HepG2 (cell line): ENCODE measurements around the gene DOLK. TPM values are rescaled to one million over a fixed set of nuclear protein-coding genes. Genes with fewer than 3 reads are reported as not detected.

Experiments
- ATF7 ChIP-seq, 2 experiments: fragments of 450-650 bp in 1 of 2; sonication (generic) in 1 of 2; formaldehyde crosslinking in 1 of 2; IDR thresholded peaks; 2 replicates each; pipeline versions ENCODE4 v1.4.0 to v1.6.1; 2016 to 2020; ENCODE audit warnings: antibody characterized with exemption in 1 of 2, mild to moderate bottlenecking in 1 of 2, missing genetic modification reagents in 1 of 2
- ELF1 ChIP-seq: sonication (generic); formaldehyde crosslinking; IDR thresholded peaks from 2 replicates; pipeline ENCODE4 v1.4.0; 2020; ENCODE audit warnings: missing genetic modification reagents
- ERF ChIP-seq: IDR thresholded peaks from 2 replicates; pipeline ENCODE4 v1.6.1; 2018; ENCODE audit warnings: missing biosample characterization, missing genetic modification reagents
- FOSL2 ChIP-seq: sonication (generic); formaldehyde crosslinking; IDR thresholded peaks from 2 replicates; pipeline ENCODE4 v1.4.0; 2020; ENCODE audit warnings: missing genetic modification reagents
- HDAC2 ChIP-seq: sonication (generic); formaldehyde crosslinking; IDR thresholded peaks from 2 replicates; pipeline ENCODE4 v1.4.0; 2020; ENCODE audit warnings: missing genetic modification reagents
- HMG20A ChIP-seq: IDR thresholded peaks from 2 replicates; pipeline ENCODE4 v1.6.1; 2016; ENCODE audit warnings: borderline replicate concordance
- NR2F2 ChIP-seq: IDR thresholded peaks from 2 replicates; pipeline ENCODE4 v1.6.1; 2012; ENCODE audit warnings: low read depth, inconsistent platforms, borderline replicate concordance
- PHF5A ChIP-seq: IDR thresholded peaks from one replicate; pipeline ENCODE4 v1.6.1; 2018; ENCODE audit warnings: low read depth, missing genetic modification reagents; ENCODE audit not compliant: unreplicated experiment
- RNF2 ChIP-seq: fragments of 450-650 bp; conservative IDR thresholded peaks from 2 replicates; pipeline ENCODE4 v1.6.1; 2016; ENCODE audit warnings: low read depth
- SALL1 ChIP-seq: sonication (generic); formaldehyde crosslinking; IDR thresholded peaks from 2 replicates; pipeline ENCODE4 v1.8.0; 2022; ENCODE audit warnings: mild to moderate bottlenecking, missing genetic modification reagents
- SIX1 ChIP-seq: sonication (generic); formaldehyde crosslinking; IDR thresholded peaks from 2 replicates; pipeline ENCODE4 v1.4.0; 2020; ENCODE audit warnings: missing genetic modification reagents, borderline replicate concordance
- SMAD1 ChIP-seq: sonication (generic); formaldehyde crosslinking; IDR thresholded peaks from 2 replicates; pipeline ENCODE4 v1.4.0; 2020; ENCODE audit warnings: missing genetic modification reagents, low read depth, mild to moderate bottlenecking, borderline replicate concordance
- THAP11 ChIP-seq: IDR thresholded peaks from 2 replicates; pipeline ENCODE4 v1.6.1; 2016; ENCODE audit warnings: missing biosample characterization, missing genetic modification reagents
- TRIM24 ChIP-seq: sonication (generic); formaldehyde crosslinking; IDR thresholded peaks from 2 replicates; pipeline ENCODE4 v1.8.0; 2022; ENCODE audit warnings: mild to moderate bottlenecking, missing genetic modification reagents
- ZFX ChIP-seq: sonication (generic); formaldehyde crosslinking; IDR thresholded peaks from 2 replicates; pipeline ENCODE4 v1.4.0; 2020; ENCODE audit warnings: mild to moderate bottlenecking, low read depth, missing genetic modification reagents, moderate library complexity
- ZKSCAN8 ChIP-seq: IDR thresholded peaks from 2 replicates; pipeline ENCODE4 v1.6.1; 2016; ENCODE audit warnings: borderline replicate concordance, missing genetic modification reagents, missing compliant biosample characterization
- ZNF207 ChIP-seq: fragments of 450-650 bp; IDR thresholded peaks from 2 replicates; pipeline ENCODE4 v1.6.1; 2016; ENCODE audit warnings: antibody characterized with exemption, borderline replicate concordance
- ZNF263 ChIP-seq: sonication (generic); formaldehyde crosslinking; IDR thresholded peaks from 2 replicates; pipeline ENCODE4 v1.4.0; 2020; ENCODE audit warnings: missing genetic modification reagents
- ZNF3 ChIP-seq: IDR thresholded peaks from 2 replicates; pipeline ENCODE4 v1.7.0; 2017; ENCODE audit warnings: inconsistent platforms
- ZNF329 ChIP-seq: sonication (generic); formaldehyde crosslinking; IDR thresholded peaks from 2 replicates; pipeline ENCODE4 v1.9.0; 2021; ENCODE audit warnings: low read depth, mild to moderate bottlenecking, missing genetic modification reagents
- ZNF550 ChIP-seq: sonication (generic); formaldehyde crosslinking; IDR thresholded peaks from 2 replicates; pipeline ENCODE4 v1.4.0; 2020; ENCODE audit warnings: mild to moderate bottlenecking, missing genetic modification reagents, borderline replicate concordance
- polyA plus RNA-seq, 8 experiments: library from polyadenylated mRNA; depleted of rRNA in 3 of 8; stranded (reverse) in 7 of 8; unstranded in 1 of 8; fragments of >200 nt; fragmentation: Illumina TruSeq in 4 of 8; extraction: Trizol in 4 of 8; gene quantifications; 2 replicates each; pipeline versions ENCODE4 v1.2.1 to v1.2.3, GENCODE V29; 2011 to 2016; ENCODE audit warnings: low read depth in 4 of 8, missing spikeins in 1 of 8, mixed read lengths in 1 of 8; ENCODE audit not compliant: insufficient read depth in 1 of 8
- total RNA-seq, 5 experiments: library from RNA; depleted of rRNA; stranded (reverse); fragments of >200 nt; fragmentation: Illumina TruSeq; extraction: Trizol; gene quantifications; 2 replicates each; pipeline ENCODE4 v1.2.3, GENCODE V29; 2016; ENCODE audit warnings: low read depth in 1 of 5
- TF ChIP-seq, protein P1 (sequence below): sonication (generic); formaldehyde crosslinking; IDR thresholded peaks from 2 replicates; pipeline ENCODE4 v1.4.0; 2020; ENCODE audit warnings: missing genetic modification reagents
- TF ChIP-seq, protein P2 (sequence below): sonication (generic); formaldehyde crosslinking; IDR thresholded peaks from 2 replicates; pipeline ENCODE4 v1.5.1; 2020; ENCODE audit warnings: missing genetic modification reagents, mild to moderate bottlenecking, borderline replicate concordance
- TF ChIP-seq, protein P3 (sequence below): IDR thresholded peaks from 2 replicates; pipeline ENCODE4 v1.6.1; 2018; ENCODE audit warnings: missing genetic modification reagents, mild to moderate bottlenecking, missing compliant biosample characterization
- TF ChIP-seq, protein P4 (sequence below): IDR thresholded peaks from 2 replicates; pipeline ENCODE4 v1.6.1; 2016; ENCODE audit warnings: control low read depth
- TF ChIP-seq, protein P5 (sequence below): sonication (generic); formaldehyde crosslinking; IDR thresholded peaks from 2 replicates; pipeline ENCODE4 v1.8.1; 2023; ENCODE audit warnings: mild to moderate bottlenecking, missing genetic modification reagents

DOLK gene
- total and polyA plus RNA-seq, 2 of the 13 experiments (the other 11 are each of a cell fraction or from before 2014, with no cell fraction given) = 15.4 to 18.7 TPM

DNA sequence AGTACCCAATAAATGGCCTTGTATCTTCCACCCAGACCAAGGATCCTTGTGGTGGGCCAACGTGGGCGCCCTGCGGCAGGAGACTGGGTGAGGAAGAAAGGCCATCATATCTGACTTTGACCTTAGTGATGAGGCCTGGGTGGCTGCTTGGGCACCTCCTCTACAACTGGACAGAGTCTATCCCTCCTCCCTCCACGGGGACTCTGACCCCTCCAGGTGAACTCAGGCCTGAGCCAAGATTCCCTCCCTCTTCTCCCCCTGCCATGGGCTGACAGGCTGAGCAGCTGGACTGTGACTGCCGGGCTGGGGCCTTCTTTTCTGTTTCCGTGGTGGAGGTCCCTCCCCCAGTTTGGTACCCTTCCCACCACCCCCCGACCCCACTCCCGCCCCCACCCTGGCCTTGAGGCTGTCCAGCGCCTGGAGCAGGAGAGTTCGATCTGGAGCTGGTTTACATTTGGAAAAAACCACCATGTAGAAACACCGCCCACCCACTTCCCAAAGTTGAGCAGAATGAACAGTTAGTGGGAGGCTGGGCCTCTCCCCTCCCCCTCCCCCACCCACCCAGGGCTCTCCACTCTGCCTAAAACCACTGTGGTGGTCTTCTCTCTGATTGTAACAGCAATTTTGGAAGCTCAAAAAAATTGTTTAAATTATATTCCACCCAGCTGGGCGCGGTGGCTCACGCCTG, 27.9 kb downstream of the DOLK start (continued):
- peak; percentile 26; the same call in 1 of the 2 replicates for TF ChIP-seq FOSL2 (CRISPR knock-in tag)
- TF ChIP-seq, protein P1, sequence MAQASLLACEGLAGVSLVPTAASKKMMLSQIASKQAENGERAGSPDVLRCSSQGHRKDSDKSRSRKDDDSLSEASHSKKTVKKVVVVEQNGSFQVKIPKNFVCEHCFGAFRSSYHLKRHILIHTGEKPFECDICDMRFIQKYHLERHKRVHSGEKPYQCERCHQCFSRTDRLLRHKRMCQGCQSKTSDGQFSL (CRISPR knock-in tag) = no peak
- TF ChIP-seq ATF7 (IDR thresholded peaks at IDR 0.05) = no peak
- TF ChIP-seq ATF7 (CRISPR knock-in tag; IDR thresholded peaks at IDR 0.05) = no peak
- peak; percentile 65 for TF ChIP-seq ZFX (CRISPR knock-in tag)
- TF ChIP-seq, protein P2, sequence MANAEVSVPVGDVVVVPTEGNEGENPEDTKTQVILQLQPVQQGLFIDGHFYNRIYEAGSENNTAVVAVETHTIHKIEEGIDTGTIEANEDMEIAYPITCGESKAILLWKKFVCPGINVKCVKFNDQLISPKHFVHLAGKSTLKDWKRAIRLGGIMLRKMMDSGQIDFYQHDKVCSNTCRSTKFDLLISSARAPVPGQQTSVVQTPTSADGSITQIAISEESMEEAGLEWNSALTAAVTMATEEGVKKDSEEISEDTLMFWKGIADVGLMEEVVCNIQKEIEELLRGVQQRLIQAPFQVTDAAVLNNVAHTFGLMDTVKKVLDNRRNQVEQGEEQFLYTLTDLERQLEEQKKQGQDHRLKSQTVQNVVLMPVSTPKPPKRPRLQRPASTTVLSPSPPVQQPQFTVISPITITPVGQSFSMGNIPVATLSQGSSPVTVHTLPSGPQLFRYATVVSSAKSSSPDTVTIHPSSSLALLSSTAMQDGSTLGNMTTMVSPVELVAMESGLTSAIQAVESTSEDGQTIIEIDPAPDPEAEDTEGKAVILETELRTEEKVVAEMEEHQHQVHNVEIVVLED (CRISPR knock-in tag) = no peak
- no peak for TF ChIP-seq TRIM24 (CRISPR knock-in tag)
- TF ChIP-seq ZNF207 = no peak
- TF ChIP-seq ZNF3 (CRISPR knock-in tag) = no peak
- TF ChIP-seq, protein P3, sequence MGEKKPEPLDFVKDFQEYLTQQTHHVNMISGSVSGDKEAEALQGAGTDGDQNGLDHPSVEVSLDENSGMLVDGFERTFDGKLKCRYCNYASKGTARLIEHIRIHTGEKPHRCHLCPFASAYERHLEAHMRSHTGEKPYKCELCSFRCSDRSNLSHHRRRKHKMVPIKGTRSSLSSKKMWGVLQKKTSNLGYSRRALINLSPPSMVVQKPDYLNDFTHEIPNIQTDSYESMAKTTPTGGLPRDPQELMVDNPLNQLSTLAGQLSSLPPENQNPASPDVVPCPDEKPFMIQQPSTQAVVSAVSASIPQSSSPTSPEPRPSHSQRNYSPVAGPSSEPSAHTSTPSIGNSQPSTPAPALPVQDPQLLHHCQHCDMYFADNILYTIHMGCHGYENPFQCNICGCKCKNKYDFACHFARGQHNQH (CRISPR knock-in tag) = no peak
- no peak for TF ChIP-seq THAP11
- no peak for TF ChIP-seq SMAD1 (CRISPR knock-in tag)
- no peak for TF ChIP-seq ELF1 (CRISPR knock-in tag)
- no peak for TF ChIP-seq PHF5A (CRISPR knock-in tag)
- TF ChIP-seq ZNF329 (CRISPR knock-in tag) = no peak
- TF ChIP-seq SIX1 (CRISPR knock-in tag) = 0 out of 2 replicates have a peak, but pooled peaks have one; percentile 17
- TF ChIP-seq HMG20A (CRISPR knock-in tag) = no peak
- TF ChIP-seq ZKSCAN8 = 0 out of 2 replicates have a peak, but pooled peaks have one; percentile 22
- TF ChIP-seq, protein P4, sequence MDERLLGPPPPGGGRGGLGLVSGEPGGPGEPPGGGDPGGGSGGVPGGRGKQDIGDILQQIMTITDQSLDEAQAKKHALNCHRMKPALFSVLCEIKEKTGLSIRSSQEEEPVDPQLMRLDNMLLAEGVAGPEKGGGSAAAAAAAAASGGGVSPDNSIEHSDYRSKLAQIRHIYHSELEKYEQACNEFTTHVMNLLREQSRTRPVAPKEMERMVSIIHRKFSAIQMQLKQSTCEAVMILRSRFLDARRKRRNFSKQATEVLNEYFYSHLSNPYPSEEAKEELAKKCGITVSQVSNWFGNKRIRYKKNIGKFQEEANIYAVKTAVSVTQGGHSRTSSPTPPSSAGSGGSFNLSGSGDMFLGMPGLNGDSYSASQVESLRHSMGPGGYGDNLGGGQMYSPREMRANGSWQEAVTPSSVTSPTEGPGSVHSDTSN (CRISPR knock-in tag) = no peak
- TF ChIP-seq ZNF263 (CRISPR knock-in tag) = peak; percentile 95
- peak; percentile 73; the same call in 1 of the 2 replicates for TF ChIP-seq HDAC2
- TF ChIP-seq, protein P5, sequence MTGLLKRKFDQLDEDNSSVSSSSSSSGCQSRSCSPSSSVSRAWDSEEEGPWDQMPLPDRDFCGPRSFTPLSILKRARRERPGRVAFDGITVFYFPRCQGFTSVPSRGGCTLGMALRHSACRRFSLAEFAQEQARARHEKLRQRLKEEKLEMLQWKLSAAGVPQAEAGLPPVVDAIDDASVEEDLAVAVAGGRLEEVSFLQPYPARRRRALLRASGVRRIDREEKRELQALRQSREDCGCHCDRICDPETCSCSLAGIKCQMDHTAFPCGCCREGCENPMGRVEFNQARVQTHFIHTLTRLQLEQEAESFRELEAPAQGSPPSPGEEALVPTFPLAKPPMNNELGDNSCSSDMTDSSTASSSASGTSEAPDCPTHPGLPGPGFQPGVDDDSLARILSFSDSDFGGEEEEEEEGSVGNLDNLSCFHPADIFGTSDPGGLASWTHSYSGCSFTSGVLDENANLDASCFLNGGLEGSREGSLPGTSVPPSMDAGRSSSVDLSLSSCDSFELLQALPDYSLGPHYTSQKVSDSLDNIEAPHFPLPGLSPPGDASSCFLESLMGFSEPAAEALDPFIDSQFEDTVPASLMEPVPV (CRISPR knock-in tag) = no peak
- TF ChIP-seq ZNF550 = no peak
- TF ChIP-seq RNF2 = no peak
- 0 out of 2 replicates have a peak, but pooled peaks have one; percentile 23 for TF ChIP-seq SALL1 (CRISPR knock-in tag)
- TF ChIP-seq NR2F2 = no peak
- TF ChIP-seq ERF (CRISPR knock-in tag) = no peak
